DMS 273 (cell line): ENCODE measurements around the gene ZNF629.

Experiments
- DNase-seq: peaks from one replicate; lab custom pipeline; 2025; ENCODE audit not compliant: unreplicated experiment; lab: John Stamatoyannopoulos, UW

Gene ZNF629

DNA sequence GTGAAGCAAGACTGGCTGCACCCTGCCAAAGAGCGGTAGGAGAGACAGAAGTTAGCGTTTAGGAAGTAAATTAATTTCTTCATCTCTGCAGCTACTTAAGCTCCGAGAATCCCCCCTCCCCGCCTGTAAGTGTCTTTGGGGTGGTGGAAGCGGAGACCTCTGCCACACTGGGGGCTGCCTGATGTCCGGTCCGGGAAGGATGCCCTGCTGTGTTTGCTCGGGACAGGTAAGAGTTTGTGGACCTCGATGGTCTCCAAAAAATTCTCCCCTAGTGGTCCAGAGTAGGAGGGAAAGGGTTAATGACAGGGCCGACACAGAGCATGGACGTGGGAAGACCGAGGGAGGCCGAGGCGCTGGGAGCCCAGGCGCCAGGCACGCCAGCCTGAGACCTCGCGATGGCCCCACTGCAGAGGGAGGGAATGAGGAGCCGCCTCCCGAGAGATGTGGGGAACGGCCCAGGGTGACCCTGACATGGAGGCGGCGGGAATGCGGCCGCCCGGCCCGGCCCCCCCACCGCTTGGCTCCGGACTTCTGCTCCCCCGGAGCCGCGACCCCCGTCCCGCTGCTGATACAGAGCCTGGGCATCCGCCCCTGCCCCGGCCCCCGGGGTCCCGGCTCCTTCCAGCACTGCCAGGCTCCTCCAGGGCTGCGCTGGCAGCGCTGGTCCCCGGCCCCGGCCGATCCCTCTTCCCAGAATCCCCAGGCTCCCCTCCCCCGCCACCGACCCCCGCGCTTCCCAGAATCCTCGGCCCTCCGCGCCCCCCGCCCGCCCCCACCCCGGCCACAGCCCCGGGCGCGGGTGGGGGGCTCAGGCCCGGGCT is 680 bp downstream of the ZNF629 start:
- peak; percentile 77 for DNase-seq

DNA sequence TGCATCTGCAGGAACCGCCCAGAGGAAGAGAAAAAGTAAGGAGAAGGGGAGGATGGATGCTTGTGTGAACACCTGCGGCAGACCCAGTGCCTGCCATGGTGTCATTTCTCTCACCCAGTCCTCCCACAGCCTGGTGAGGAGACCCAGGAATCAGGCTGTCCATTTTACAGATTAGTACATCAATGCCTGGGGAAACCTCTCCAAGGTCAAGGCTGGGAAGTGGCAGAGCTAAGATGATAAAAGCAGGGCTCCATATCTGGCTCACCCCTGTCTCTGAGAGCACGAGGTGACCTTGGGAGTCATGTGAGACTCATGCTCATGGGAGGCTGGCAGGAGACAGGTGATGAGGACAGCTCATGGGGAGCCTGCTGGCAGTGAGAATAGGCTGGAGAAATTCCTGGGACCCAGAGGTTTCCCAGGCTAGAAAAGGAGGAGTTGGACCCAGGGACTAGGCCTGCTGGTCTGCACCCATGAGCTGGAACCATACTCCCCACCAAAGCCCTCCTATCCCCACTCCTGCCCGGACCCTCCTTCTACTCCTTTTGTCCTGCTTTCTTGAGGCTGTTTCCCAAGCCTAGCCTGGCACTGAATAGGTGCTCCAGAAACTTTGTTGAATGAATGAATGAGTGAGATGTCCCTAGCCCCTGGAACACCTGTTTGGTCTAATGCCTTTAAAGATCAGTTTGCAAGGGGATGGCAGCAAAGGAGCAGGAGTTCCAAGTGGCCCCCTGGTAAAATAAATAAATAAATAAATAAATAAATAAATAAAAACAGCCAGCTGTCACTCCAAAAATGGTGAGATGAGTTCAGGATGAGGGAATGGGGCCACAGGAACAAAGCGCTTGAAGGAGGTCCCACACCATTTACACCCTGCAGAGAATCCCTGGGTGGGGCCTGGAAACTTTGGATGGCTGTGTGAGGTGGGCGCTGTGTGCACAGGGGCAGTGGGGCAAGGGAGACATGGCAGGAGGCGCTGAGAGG is 1.6 kb downstream of the ZNF629 start:
- DNase-seq = no peak

DNA sequence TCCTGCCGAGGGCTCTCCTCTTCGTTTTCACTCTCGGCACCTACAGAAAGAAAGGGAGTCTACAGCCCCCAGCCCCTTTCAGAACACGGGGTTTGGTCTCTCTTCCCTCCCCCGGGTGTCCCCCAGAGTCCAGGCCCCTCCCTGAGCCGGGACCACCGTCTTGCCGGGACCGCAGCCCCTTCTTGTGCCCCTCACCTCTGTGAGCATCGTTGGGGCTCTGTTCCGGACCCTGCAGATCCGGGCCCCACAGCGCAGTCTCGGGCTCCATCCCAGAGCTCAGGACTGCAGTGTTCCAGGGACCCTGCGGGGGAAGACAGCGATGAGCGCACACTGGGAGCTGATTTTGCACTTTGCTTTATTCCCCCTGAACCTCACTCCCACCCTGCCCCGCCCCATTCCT is 2.8 kb downstream of the ZNF629 start:
- DNase-seq = no peak

DNA sequence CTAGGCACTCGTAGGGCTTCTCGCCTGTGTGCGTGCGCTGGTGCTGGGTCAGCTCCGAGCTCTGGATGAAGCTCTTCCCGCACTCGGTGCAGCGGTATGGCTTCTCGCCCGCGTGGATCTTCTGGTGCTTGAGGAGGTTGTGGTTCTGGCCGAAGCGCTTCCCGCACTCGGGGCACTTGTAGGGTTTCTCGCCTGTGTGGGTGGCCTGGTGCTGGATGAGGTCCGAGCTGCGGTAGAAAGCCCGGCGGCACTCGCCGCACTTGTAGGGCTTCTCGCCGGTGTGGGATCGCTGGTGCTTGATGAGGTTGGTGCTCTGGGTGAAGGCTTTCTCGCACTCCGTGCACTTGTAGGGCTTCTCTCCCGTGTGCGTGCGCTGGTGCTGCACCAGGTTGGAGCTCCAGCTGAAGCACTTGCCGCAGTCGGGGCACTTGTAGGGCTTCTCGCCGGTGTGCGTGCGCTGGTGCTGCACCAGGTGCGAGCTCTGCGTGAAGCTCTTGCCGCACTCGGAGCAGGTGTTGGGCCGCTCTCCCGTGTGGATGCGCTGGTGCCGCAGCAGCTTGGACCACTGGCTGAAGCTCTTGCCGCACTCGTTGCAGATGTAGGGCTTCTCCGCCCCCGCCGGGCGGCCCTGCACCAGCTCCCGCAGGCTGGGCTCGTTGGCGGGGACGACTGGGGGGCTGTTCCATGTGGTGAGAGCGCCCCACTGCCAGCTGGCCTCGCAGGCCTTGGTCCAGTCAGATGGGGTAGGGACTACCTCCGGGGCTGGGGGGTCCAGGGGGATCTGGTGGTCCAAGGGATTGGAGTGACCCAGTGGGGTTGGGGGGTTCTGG is 3.5 kb downstream of the ZNF629 start:
- DNase-seq = no peak

DNA sequence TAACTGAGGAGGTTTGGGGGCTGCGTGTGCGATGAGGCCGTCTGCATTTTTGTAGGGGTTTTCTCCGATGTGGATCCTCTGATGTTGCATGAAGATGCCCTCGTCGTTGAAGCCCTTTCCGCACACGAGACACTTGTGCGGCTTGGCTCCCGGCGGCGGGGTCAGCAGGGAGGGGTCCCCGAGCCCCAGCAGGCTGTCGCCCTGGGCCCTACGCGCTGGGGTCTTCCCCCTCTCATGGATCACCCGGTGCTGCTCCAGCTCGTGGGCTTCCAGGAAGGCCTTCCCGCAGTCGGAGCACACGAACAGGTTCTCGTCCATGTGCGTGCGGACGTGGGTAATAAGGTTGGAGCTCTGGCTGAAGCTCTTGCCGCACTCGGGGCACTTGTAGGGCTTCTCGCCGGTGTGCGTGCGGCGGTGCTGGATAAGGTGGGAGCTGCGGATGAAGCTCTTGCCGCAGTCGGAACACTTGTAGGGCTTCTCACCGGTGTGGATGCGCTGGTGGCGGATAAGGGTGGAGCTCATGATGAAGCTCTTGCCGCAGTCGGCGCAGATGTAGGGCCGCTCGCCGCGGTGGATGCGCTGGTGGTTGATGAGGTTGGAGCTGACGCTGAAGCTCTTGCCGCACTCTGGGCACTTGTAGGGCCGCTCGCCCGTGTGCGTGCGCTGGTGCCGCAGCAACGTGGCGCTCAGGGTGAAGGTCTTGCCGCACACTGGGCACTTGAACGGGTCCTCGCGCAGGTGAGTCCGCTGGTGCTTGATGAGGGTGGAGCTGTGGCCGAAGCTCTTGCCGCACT is 4.3 kb downstream of the ZNF629 start:
- DNase-seq = no peak

DNA sequence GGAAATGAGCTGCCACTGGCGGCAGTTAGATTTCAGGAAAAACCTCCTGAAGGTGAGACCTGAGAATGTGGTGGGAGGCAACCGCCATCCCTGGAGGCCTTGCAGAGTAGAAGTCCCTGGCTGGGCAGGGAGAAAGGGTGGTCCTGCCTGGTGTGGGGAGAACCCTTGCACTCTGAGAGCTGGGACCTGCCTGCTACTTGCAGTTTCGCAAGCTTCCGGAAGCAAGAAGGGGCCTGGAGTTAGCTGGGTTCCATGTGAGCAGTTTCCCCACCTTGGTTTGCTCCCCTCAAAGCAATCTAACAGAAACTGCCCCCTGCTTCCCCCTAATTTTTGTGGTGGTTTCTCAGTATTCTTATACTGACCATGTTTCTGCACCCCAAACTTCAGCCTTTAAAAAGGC is 6.5 kb downstream of the ZNF629 start:
- DNase-seq = no peak

DNA sequence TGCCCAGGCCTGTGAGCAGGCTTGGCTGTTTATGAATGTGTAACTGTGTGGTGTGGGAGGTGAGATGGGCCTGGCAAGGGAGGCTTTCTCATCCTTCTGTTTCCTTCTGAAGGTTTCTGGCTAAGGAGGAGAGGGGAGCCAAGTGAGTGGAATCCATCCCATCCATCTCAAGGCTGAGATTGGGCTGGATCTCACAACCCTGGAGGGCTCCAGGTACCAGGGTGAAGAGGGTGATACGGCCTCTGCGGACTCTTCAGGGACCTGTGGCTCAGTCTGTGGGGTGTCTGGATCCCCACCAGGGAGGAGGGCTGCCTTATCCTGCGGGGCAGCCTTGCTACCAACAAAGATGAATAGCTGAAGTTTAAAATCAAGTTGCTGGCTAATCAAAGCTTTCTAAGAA is 7.0 kb downstream of the ZNF629 start:
- DNase-seq = no peak

DNA sequence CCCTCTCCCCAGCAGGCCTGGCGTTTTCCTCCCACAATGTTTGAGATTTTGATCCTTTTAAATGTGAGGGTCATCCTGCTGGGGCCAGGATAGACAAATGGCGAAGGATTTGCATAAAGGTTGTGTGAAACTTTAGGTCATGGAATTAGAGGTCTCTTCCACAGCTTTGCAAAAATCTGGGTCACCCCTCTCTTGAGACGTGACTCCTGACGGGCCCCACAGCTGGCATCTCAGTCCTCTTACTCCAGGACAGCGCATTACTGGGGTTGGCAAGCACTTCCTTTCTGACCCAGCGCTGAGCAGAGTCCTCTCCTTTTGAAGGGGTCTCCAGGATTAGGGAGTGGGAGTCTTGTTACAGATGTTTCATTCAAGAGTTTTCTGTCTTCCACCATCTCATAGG is 7.4 kb downstream of the ZNF629 start:
- DNase-seq = no peak

DNA sequence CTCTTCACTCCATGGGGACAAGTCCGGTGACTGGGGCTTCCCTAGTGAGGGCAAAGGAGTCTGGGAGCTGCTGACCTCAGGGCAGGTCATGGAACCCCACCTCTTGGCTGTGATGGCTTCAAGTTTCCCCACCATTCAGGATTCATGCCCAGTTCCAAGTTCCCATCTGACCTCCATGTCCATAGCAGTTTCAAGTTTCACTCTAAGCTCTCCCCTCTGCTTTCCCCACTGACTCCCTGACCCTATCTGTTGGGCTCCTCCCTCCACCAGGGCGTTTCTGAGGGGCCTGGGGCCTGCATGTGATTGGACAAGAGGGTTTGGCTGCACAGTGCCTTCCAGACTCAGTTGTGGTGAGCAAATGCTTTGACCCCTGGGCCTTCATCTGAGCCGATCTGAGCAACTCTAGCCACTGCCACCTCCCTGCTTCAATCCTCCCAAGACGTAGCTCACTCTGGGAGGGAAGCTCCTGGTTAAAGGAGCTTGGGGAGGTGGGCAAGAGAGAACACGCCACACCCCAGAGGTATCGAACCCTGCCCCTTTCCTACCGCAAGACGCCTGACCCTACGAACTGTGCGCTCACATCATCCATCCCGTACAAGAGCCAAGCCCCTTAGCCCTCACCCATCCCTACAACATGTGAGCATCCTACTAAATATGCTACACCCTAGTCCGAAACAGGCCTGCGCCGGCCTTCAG is 8.3 kb downstream of the ZNF629 start:
- DNase-seq = peak; percentile 45

DNA sequence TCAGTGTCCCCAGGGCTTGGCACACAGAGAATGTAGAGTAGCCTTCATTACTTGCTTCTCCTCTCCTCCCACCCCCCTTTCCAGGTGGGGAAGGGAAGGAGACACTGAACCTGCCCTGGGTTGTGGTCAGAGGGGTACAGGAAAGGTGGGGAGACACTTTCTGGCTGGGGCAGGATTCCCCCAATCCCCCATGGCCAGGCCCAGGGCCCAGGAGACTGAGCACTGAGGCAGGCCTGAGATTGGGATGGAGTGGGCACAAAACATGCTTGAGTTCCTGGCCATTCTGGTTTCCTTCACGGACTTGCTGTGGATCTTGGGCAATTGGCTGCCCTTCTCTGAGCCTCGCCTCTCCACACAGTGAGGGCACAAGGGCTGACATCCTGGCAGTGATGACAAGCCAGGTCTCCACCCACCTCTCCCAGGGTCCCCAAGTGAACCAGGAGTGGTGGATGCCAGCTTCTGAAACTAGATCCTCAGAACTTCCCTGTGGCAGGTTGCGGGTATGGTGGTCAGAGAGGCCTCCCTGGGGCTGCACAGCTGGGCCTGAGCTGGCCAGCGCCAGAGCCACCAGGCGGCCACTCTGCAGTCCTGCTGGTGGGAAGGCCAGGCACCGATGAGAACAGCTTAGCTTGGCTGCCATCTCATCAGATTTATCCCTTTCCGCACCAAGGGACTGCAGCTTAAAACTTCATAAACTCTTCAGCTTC is 9.3 kb downstream of the ZNF629 start:
- DNase-seq = peak; percentile 56

DNA sequence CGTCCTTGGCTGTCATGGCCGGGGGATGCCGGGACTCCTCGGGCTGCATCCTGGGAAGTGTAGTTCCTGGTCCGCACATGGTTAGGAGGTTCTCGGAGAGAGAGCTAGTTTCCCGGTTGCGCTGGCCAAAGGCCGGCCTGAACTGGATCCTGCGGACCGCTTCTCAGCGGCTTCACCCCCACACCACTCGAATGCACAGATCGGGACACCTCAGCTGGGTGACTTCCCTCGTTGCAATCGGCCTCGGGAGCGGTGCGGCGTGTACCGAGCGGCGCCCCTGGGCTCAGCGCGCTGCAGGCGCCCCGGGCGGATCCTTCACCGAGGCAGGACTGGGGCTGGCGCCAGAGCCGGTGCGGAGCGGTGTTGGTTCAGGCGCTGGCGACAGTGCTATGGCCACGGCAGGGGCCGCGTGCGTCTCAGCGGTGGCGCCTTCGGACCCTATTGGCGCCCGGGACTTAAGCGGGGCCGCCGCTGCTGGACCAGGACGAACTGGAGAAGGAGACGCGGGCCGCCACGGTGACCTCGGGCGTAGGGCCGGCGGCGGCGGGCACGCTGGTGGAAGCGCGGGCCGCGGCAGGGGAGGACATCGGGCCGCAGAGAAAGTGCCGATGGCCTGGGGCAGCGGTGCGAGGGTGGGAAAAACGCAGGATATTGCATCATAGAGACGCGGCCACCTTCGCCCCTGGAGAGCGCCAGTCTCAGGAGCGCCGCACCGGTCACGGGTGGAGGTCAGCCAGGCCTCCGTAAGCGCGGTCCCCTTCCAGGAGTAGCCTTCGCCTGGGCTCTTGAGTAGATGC is 11.4 kb downstream of the ZNF629 start:
- peak; percentile 91 for DNase-seq

DNA sequence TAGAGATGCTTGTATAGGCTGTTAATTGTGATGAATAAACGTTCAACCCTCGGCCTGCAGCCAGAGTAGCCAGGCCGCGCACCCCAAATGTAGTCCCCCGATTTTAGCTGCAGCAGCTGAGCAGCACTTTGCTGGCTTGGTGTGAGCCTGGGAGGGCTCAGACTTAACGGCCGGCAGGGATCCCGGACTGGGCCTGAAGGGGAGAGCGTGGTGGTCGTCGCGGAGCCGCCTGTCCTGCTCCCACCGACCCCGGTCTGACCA is 11.9 kb downstream of the ZNF629 start:
- no peak for DNase-seq

DNA sequence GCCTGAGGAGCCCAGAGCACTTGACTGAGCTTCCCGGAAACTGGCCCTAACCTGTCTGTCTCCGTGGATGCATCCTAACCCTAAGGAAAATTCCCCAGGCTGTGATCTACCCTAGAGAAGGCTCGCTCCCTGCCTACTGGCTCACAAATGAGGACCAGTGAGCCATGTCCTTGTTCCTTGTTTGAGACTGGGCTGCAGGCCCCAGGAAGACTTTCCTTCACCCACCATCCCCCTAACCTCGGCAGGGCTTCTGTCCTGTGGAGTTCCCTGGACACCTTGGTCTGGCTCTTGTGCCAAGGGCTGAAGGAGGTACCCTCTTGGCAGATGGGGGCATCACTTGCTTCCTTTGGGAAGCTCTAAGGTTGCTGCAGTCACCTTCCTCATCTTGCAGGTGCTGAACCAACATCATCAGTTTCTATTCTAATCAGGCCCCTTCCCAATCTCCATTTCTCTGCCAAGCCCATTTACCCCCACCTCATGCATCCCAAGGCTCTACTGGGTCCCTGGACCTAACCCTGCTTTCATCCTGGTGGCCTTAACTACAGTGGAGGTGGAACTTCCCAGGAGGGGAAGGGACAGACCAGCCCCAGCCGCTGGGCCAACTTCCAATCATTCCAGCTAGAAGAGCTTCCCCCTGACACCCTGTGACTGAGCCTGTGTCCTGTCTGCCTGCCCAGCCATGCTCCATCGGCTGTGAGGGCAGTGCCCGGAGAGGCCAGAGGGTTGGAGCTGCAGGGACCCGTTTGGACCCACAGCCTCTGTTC is 12.5 kb downstream of the ZNF629 start:
- DNase-seq = no peak

DNA sequence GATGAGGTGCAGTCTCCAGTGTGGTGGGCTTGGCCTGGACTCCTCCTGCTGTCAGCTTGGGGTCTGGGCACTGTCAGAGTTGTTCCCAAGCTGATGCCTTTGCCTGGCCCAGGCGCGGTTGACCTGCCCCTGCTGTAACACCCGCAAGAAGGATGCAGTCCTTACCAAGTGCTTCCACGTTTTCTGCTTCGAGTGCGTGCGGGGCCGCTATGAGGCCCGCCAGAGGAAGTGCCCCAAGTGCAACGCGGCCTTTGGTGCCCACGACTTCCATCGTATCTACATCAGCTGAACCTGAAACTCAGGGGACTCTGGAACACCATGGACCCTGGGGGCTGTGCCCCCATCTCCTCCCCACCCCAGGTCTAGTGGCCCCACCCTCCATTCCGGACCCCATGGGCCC is 13.2 kb downstream of the ZNF629 start:
- DNase-seq = no peak

DNA sequence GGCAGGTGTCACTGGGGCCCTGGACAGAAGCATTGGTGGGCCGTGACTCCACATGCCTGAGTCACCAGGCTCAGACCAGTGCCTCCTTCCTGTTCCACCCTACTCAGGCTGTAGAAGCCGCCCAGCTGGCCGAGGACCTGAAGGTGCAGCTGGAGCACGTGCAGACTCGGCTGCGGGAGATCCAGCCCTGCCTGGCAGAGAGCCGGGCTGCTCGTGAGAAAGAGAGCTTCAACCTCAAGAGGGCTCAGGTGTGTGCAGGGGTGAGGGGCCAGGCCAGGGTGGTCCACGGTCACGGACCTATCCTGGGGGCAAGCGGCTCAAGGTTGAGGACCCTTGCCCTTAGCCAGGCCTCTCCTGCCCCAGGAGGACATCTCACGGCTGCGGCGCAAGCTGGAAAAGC is 15.3 kb downstream of the ZNF629 start:
- no peak for DNase-seq

DNA sequence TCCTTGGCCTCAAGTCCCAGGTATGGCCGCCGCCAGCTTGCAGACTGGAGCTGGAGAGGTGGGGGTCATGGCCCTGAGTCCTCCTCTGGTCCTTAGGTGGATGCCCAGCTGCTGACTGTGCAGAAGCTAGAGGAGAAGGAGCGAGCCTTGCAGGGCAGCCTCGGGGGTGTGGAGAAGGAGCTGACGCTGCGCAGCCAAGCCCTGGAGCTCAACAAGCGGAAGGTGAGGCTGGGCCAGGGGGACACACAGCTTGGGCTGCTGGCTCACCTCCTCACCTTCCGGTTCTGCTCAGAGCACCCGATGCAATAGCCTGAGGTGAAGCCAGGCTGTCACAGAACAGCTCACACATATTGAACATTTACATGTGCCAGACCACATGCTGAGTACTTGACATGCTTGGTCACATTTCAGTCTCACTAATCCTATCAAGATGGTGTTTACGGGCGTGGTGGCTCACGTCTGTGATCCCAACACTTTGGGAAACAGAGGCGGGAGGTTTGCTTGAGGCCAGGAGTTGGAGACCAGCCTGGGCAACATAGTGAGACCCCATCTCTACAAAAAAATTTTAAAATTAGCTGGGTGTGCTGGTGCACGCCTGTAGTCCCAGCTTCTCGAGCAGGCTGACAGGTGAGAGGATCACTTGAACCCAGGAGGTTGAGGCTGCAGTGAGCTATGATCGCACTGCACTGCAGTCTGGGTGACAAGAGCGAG is 17.5 kb downstream of the ZNF629 start:
- no peak for DNase-seq

DNA sequence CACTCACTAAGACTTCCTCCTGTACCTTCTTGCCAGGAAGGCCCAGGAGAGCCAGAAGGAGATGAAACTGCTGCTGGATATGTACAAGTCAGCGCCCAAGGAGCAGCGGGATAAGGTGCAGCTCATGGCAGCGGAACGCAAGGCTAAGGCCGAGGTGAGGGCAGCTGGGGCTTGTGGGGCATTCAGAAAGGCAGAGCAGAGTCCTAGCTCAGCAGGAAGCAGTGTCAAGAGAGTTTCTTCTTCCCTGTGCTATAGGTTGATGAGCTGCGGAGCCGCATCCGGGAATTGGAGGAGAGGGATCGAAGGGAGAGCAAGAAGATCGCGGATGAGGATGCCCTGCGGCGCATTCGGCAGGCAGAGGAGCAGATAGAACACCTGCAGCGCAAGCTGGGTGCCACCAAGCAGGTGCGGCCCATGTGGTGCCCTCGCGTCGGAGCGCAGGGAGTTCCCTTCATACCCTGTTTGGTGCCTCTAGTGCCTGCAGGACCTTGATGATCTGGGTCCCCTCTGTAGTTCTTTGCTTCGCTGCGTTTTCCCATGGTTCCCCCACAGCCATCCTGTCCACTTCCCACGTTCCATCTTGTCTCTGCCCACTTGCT is 18.3 kb downstream of the ZNF629 start:
- DNase-seq = no peak
